Liver (tissue), 3 donors: ENCODE measurements around the gene AKR1B15.
"Not testable (repeated sequence)": the region's sequence is repeated elsewhere in the genome, so short reads cannot be mapped to it uniquely, and the experiment has no call there.

Source experiments
- JUND ChIP-seq, 2 donors: IDR thresholded peaks; 2 replicates each; pipeline ENCODE4 v1.6.1; 2016; ENCODE audit warnings: antibody characterized with exemption in 2 of 2
- NR2F2 ChIP-seq: IDR thresholded peaks from 2 replicates; pipeline ENCODE4 v1.6.1; 2016; ENCODE audit warnings: antibody characterized with exemption
- RAD21 ChIP-seq, 2 donors: IDR thresholded peaks; 2 replicates each; pipeline ENCODE4 v1.6.1; 2016; ENCODE audit warnings: antibody characterized with exemption in 2 of 2, mild to moderate bottlenecking in 2 of 2
- SP1 ChIP-seq: IDR thresholded peaks from 2 replicates; pipeline ENCODE4 v1.6.1; 2018; ENCODE audit warnings: antibody characterized with exemption, mild to moderate bottlenecking
- TAF1 ChIP-seq: conservative IDR thresholded peaks from 2 replicates; pipeline ENCODE4 v1.6.1; 2016; ENCODE audit warnings: antibody characterized with exemption, mild to moderate bottlenecking
- TF ChIP-seq, protein P1 (sequence below): IDR thresholded peaks from 2 replicates; pipeline ENCODE4 v1.6.1; 2016; ENCODE audit warnings: antibody characterized with exemption
- TF ChIP-seq, protein P2 (sequence below): fragments of 150-350 bp; IDR thresholded peaks from 2 replicates; pipeline ENCODE4 v1.5.1; 2017; ENCODE audit warnings: improper control_type of control experiment, low read depth, low read length; ENCODE audit not compliant: missing input control
- TF ChIP-seq, protein P3 (sequence below): IDR thresholded peaks from 2 replicates; pipeline ENCODE4 v1.6.1; 2016; ENCODE audit warnings: antibody characterized with exemption
- donor health status: healthy.
- donor health status: healthy.

DNA sequence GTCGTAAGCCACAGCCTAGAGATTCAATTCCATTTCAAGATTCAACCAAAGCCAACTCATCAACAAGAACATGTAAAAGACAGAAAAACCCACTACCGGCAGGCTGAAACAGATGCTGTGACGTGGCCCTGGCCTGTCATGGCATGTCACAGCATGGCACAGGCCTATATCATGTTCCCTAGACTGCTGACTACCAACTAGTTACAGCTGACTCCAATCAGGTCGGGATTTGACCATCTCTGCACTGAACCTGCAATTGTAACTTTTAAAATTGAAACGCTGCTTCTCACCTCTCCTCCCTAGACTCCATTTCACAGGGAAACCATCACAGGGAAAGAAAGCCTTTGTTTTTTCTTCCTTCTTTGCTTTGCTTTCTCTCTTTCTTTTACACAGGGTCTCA lies 12.7 kb downstream of the AKR1B15 start:
- TF ChIP-seq, protein P1, sequence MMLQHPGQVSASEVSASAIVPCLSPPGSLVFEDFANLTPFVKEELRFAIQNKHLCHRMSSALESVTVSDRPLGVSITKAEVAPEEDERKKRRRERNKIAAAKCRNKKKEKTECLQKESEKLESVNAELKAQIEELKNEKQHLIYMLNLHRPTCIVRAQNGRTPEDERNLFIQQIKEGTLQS = not testable (repeated sequence)
- not testable (repeated sequence) for TF ChIP-seq NR2F2; TAF1; SP1; RAD21 (IDR thresholded peaks at IDR 0.05); JUND (IDR thresholded peaks at IDR 0.05)
- TF ChIP-seq, protein P2, sequence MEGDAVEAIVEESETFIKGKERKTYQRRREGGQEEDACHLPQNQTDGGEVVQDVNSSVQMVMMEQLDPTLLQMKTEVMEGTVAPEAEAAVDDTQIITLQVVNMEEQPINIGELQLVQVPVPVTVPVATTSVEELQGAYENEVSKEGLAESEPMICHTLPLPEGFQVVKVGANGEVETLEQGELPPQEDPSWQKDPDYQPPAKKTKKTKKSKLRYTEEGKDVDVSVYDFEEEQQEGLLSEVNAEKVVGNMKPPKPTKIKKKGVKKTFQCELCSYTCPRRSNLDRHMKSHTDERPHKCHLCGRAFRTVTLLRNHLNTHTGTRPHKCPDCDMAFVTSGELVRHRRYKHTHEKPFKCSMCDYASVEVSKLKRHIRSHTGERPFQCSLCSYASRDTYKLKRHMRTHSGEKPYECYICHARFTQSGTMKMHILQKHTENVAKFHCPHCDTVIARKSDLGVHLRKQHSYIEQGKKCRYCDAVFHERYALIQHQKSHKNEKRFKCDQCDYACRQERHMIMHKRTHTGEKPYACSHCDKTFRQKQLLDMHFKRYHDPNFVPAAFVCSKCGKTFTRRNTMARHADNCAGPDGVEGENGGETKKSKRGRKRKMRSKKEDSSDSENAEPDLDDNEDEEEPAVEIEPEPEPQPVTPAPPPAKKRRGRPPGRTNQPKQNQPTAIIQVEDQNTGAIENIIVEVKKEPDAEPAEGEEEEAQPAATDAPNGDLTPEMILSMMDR = not testable (repeated sequence)
- TF ChIP-seq, protein P3, sequence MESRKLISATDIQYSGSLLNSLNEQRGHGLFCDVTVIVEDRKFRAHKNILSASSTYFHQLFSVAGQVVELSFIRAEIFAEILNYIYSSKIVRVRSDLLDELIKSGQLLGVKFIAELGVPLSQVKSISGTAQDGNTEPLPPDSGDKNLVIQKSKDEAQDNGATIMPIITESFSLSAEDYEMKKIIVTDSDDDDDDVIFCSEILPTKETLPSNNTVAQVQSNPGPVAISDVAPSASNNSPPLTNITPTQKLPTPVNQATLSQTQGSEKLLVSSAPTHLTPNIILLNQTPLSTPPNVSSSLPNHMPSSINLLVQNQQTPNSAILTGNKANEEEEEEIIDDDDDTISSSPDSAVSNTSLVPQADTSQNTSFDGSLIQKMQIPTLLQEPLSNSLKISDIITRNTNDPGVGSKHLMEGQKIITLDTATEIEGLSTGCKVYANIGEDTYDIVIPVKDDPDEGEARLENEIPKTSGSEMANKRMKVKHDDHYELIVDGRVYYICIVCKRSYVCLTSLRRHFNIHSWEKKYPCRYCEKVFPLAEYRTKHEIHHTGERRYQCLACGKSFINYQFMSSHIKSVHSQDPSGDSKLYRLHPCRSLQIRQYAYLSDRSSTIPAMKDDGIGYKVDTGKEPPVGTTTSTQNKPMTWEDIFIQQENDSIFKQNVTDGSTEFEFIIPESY = not testable (repeated sequence)
